GM10266 (cell line): ENCODE data around the gene SPACA6.
"Not testable (repeated sequence)": the region's sequence is repeated elsewhere in the genome, so short reads cannot be mapped to it uniquely, and the experiment has no call there.

Experiments used
- DNase-seq: peaks from one replicate; pipeline ENCODE4 v3.0.0; 2012; ENCODE audit errors: extremely low spot score
- TF ChIP-seq, protein P1 (sequence below): IDR thresholded peaks from 2 replicates; pipeline ENCODE4 v1.5.1; 2012; ENCODE audit warnings: mild to moderate bottlenecking, low read depth; ENCODE audit not compliant: control insufficient read depth, insufficient read depth; ENCODE audit errors: missing control alignments

SPACA6 gene, protein sequence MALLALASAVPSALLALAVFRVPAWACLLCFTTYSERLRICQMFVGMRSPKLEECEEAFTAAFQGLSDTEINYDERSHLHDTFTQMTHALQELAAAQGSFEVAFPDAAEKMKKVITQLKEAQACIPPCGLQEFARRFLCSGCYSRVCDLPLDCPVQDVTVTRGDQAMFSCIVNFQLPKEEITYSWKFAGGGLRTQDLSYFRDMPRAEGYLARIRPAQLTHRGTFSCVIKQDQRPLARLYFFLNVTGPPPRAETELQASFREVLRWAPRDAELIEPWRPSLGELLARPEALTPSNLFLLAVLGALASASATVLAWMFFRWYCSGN

DNA sequence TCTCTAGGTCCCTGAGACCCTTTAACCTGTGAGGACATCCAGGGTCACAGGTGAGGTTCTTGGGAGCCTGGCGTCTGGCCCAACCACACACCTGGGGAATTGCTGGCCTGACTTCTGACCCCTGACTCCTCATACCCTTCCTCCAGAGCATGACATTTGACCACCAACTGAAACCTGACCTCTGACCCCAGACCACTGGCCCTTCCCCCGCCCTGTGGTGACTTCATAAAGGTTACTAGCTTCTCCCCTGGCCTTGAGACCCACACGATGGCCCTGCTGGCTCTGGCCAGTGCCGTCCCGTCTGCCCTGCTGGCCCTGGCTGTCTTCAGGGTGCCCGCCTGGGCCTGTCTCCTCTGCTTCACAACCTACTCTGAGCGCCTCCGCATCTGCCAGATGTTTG, at the start of gene SPACA6:
Gene SPACA6 (plus strand): TSS at position 71 of the 400 bp plus-strand sequence. CDS start 197 bp downstream, at position 268.
- TF ChIP-seq, protein P1, sequence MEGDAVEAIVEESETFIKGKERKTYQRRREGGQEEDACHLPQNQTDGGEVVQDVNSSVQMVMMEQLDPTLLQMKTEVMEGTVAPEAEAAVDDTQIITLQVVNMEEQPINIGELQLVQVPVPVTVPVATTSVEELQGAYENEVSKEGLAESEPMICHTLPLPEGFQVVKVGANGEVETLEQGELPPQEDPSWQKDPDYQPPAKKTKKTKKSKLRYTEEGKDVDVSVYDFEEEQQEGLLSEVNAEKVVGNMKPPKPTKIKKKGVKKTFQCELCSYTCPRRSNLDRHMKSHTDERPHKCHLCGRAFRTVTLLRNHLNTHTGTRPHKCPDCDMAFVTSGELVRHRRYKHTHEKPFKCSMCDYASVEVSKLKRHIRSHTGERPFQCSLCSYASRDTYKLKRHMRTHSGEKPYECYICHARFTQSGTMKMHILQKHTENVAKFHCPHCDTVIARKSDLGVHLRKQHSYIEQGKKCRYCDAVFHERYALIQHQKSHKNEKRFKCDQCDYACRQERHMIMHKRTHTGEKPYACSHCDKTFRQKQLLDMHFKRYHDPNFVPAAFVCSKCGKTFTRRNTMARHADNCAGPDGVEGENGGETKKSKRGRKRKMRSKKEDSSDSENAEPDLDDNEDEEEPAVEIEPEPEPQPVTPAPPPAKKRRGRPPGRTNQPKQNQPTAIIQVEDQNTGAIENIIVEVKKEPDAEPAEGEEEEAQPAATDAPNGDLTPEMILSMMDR: no peak

DNA sequence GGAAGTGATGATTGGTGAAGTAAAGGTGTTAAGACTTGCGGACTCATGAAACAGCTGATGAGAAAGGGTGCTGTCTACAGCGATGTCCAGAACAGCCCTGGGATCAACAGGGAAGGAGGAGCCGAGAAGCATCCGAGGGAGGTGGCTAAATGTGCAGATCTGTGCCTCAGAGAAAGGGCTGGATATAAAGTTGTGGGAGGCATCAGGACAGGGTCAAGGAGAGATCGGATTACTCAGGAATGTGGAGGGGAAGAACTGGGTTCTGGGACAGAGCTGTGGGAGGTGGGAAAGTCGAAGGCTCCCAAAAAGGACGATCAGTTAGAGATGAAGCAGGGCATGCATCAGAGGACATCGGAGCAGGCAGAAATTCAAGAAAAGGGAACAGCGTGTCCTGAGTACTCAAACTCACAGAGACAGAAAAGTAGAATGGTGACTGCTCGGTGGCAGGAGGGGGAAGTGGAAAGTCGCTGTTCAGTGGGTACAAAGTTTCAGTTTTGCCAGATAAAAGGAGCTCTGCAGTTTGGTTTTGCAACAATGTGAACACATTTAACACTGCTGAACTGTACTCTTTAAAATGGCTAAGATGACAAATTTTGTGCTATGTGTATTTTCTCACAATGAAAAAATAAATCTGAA, 48.4 kb upstream of the SPACA6 start:
- TF ChIP-seq, protein P1: no peak

More for the DNA sequence above, at the start of gene SPACA6:
- DNase-seq: no peak

DNA sequence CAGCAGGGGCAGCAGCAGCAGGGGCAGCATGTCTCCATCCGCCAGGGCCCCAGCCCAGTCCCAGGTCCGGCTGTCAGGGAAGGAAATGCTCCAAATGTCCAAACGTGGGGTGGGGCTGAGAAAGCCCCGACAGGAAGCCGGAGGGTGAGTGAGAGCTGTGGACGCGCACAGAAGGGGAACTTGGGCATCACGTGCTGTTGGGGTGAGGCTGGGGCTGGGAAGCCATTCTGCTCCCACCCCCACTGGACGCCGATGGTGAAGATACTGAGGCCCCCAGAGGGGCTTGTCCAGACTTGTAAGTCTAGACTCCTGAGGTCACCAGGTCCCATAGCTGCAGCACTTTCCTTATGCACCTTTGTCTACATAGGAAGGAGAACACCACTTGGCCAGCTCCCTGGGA, 46.4 kb upstream of the SPACA6 start, which contains the start of gene SIGLEC14:
Gene SIGLEC14 (minus strand): TSS at position 96 of the 400 bp plus-strand sequence. CDS start 66 bp downstream, at position 30.
- not testable (repeated sequence) for DNase-seq

More for the DNA sequence above, 48.4 kb upstream of the SPACA6 start:
- no peak for DNase-seq

DNA sequence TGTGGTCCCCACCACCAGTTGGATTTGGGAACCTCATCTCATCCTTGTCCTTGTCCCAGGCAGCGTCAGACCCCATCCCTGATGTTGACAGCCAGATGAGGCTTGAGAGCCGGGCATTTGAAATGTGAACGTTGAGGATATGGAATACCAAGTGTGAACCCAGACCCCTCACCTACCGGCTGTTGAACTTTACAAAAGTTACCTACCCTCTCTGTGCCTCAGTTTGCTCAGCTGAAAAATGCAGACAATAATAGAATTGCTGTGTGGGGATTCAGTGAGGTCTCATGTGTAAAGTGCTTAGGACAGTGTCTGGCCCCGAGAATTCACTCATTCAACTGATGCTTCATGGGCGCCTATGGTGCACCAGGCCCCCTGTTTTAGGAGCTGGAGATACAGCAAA, 45.8 kb upstream of the SPACA6 start:
- TF ChIP-seq, protein P1: no peak
- no peak for DNase-seq

DNA sequence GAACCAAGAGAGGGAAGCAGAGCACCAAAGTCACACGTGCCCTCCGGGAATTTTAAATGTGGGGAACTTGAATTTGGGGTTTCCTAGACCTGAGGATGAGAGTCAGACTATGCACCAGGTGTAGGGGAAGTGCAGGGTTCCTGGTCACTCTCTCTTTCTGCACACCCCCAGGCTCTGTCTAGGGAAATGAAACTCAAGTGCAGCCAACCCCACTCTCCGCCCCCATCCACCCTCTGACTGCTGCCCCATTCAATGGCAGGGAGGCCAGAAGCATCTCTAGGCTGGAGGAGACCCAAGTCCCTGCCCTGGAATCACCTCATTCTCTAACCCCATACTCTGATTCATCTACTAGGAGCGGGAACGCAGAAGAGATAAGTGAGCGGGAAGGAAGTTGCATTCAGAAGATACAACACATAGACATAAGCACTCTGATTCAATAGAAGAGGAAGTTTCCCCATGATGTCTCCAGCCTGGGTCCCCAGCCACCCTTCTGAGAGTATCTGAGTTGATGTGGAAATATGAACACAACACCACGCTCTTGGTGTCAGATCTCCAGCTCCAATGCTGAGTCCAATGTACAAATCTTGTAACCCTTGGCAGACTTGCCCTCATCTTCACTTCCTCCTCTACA, 41.8 kb upstream of the SPACA6 start:
- TF ChIP-seq, protein P1: no peak
- no peak for DNase-seq

DNA sequence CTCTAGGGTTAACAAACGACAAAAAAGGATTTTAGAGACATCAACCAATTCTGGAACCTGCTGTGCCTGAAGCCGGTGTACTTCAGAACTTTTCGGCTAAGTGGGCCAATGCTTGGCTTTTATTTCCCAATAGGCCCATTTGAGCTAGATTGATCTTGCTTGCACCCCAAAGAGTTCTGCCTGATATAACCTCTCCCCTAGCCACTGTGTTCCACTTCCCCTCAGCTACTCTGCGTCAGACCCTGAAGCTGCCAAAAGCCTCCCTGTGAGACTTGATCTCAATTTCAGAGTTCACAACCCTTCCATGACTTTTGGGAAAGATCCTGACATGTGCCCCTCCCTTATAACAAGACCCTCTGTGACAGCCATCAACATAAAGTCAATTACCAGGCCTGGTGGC, 40.9 kb upstream of the SPACA6 start:
- no peak for DNase-seq
- TF ChIP-seq, protein P1: no peak

DNA sequence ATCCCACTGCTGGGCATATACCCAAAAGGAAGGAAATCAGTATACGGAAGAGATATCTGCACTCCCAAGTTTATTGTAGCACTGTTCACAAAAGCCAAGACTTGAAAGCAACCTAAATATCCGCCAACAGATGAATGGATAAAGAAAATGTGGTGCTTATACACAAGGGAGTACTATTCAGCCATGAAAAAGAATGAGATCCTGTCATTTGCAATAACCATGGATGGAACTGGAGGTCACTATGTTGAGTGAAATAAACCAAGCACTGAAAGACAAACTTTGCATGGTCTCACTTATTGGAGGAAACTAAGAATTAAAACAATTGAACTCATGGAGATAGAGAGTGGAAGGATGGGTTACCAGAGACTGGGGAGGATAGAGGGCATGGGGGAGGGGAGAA, 40.0 kb upstream of the SPACA6 start:
- TF ChIP-seq, protein P1: no peak

More for the DNA sequence above, 40.0 kb upstream of the SPACA6 start:
- DNase-seq: no peak
